Activated effector memory CD4-positive, alpha-beta T cell treated with anti-CD3 and anti-CD28 coated beads, Interleukin-2, amount 50 U/mL, for 16 hours (primary cell): ENCODE results near the gene UBE2D1.

Source experiments
- DNase-seq: peaks from one replicate; pipeline ENCODE4 v3.0.0-alpha.2; 2020

The UBE2D1 gene

DNA sequence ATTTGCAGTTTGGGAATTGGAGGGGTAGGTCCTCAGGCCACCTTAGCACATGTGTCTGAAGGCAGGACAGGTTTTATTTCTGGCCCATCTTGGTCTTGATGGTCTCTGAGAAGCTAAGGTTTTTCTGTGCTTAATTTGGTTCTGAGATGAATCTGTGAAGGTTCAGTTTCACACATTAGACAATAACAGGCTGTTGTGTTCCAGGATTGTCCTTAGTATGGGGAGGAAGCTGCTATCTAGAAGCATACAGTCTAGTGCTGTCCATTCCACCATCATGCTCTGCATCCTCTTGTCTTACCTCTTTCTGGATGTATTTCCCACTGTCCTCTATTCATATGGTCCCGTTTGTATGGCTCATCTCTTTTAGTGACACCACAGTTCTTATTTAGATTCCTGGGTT, 7.1 kb downstream of the UBE2D1 start:
- DNase-seq, result no peak

DNA sequence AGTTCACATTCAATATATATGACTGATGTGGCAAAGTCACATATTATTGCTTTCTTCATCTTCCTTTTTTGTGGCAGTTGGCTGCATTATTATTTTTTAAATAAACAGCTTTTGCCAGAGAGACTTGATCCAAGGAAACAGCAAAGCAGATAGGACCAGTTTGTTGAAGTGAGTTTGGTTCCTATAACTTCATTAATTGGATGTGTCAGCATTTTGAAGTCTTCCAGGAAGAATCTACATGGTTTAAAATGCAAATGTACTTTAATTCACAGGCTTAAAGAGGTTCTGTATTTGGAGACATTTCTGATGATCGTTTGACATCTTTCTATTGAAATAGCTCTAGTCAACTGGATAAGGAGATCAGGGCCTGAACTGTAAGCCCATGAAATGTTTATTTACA, 13.2 kb downstream of the UBE2D1 start:
- no peak for DNase-seq

DNA sequence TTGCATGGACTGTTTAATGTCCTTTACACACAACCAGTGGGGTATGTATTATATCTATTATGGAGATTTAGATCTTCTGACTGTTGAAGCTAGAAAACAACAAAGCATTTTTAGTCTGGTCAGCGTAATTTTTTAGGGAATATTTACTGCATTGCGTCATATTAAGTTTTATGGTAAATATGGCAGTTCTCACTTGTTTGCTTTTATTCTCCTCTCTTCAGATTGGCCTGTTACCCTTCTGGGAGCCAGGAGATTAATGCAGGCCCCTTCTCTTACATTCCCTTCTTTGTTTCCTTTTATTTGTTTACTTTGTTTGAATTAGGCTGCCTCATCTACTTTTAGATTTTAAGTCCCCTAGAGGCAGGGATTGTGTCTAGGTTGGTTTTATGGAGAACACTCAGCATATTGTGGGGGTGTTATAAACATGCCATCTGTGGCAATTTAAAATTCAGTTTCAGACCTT, 13.8 kb downstream of the UBE2D1 start:
- DNase-seq, result no peak

DNA sequence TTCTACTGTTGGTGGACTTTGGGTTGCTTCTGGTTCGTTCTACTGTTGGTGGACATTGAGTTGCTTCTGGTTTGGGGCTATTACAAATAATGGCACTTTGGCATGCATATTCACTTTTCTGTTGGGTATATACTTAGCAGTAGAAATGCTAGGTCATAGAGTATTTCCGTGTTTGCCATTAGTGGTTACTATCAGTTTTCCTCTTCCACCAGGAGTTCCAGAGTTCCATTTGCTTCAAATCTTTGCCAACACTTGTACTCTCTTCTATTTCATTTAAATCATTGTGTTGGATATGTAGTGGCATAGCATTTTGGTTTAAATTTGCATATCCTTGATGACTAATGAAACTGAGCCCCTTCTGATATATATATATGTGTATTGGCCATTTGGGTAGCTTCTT, 15.2 kb downstream of the UBE2D1 start:
- DNase-seq, result no peak

DNA sequence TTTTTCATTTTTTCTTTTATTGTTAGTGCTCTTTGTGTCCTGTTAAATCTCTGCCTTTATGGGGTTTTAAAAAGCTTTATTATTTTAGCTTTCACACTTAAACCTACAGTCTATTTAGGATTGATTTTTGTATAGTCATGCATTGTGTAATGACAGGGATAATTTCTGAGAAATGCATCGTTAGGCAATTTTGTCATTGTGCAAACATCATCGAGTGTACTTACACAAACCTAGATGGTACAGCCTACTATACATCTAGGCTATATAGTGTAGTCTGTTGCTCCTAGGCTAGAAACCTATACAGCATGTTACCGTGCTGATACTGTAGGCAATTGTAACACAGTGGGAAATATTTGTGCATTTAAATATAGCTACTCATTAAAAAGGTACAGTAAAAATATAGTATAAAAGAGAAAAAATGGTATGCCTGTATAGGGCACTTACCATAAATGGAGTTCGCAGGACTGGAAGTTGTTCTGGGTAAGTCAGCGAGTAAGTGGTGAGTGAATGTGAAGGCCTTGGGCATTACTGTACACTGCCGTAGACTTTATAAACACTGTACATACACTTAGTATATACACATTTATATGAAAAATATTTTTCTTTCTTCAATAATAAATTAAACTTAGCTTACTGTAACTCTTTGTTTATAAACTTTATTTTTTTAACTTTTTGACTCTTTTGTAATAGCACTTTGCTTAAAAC, 16.0 kb downstream of the UBE2D1 start:
- no peak for DNase-seq

DNA sequence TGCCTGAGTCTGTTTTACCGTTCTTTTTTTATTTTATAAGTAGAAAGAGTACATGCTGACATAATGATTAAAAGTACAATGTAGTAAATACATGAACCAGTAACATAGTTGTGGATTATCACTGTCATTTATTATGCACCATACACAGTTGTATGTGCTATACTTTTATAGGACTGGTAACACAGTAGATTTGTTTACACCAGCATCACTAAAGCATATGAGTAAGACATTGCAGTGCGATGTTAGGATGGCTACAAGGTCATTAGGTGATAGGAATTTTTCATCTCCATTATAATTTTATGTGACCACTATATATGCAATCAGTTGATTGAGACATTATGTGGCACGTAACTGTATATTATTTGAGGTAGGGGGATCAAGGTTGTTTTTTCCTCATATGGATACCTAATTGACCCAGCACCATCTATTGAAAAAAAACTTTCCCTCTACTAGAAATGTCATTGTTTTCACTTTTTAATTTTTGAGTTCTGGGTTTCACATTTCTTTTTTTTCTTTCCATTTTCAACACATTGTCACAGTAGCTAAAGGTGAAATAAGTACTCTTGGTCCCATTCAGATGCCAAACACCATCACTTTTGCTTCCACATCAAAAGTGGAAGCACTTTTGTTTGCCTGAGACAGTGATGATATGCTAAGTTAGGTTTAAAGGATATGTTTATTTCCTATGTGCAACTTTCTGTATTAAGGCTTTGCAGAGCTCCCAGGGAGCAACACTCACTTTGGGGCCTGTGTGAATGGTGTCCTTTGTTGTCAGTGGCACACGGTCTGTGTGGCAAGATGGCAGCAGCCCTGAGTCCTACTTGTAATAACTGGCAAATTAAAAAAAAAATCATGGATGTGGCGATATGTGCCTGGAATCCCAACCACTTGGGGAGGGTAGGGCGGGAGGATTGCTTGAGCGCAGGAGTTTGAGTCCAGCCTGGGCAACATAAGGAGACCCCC, 17.1 kb downstream of the UBE2D1 start:
- no peak for DNase-seq

DNA sequence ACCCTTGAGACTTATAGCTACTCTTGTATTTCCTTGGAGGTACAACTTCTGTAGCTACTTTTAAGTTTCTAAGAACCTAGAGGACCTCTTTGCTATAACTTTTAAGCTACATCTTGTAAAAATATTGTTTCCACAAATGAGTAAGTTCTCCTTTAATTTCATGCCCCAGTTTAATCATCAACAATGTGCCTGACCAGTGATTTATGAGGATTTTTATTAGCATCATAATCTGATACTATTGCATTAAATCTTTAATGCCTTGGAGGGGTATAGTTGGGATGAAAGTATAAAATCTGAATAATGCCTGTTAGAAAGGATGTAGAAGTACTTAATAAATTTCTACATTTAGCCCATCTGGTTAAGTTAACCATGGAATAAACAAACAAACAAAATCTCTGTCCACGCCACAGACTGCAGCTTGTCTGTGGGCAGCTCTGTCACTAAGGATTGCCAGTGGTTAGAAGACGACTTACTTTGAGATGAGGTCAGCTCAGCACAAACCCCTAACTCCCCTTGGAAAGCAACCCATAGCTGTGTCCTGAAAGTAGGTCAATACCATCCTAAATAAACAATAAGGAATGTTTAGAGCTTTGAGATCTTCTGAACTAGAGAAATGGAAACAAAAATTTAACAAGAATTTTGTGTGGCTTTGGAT, 18.3 kb downstream of the UBE2D1 start:
- DNase-seq, result no peak

DNA sequence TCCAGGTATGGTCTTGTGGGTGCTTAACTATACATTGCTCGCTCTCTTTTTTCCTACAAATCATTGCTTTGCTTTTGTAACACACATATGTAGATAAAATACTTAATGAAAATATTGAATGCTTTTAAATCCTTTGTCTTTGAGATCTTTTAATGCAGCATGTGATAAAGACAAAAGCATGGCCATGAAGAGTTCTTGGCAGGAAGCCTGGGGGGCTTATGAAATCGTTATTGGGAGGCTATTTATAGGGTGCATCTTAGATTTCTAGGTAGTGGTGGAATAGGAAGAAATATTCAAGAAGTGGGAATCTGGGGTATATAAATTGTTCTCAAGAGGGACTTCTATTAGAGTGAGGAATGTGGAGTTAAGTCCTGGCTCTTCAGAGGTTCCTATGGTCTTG, 21.9 kb downstream of the UBE2D1 start:
- DNase-seq, result no peak

DNA sequence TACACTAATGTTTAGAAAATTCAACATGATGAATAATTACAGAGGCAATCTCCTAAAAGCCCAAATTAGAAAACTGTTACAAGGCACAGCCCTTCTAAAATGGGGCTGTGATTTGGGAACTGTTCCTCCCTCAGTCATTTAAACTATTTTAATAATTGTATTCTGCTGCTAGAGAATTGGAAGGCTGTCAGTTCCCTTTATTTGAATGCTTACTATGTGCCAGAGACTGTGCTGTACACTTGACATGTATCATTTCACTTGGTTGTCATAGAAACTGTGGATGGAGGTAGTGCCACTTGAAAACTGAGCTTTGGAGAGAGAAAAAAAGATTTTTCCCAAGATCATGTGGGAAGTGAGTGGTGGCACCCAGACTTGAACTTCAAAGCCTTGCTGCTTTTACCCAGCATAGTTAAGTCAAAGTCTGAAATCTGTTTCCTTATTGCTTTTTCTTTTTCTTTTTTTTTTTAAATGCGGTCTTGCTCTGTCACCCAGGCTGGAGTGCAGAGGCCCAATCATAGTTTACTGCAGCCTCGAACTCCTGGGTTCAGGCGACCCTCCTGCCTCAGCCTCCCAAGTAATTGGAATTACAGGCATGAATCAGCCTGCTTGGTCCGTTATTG, 23.6 kb downstream of the UBE2D1 start:
- no peak for DNase-seq

DNA sequence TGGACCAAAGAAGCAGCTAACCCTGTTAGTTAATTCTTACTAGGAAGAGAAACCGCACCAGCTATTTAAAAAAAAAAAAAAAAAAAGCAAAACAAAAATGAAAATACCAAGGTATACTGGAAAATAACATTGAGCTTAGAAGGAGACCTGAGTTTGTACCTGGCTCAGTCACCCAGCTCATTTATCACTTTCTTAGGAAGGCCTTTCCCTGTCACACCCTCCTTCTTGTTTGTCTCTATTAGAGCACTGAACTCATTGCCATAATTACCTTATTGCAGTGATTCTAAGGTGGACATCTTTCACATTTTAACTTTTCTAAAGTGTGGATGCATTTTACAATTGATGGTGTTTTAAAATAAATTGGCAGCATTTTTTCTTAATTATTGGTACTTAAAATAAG, 24.1 kb downstream of the UBE2D1 start:
- DNase-seq, result no peak

DNA sequence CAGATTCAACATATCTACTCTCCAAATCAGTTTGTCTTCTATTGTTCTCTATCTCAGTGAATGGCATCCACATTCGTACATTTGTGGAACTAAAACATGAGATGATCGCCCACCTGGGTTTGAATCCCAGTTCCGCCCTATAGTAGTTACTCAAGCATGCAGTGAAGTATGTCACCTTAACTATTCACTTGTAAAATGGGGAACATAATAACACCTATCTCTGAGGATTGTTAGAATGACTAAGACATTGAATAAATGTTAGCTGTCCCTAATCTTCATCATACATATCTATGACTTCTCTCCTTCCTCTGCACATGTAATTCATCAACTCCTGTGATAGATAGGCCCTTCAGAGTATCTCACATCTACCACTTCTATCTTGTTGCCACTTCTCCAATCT, 24.7 kb downstream of the UBE2D1 start:
- DNase-seq, result no peak

DNA sequence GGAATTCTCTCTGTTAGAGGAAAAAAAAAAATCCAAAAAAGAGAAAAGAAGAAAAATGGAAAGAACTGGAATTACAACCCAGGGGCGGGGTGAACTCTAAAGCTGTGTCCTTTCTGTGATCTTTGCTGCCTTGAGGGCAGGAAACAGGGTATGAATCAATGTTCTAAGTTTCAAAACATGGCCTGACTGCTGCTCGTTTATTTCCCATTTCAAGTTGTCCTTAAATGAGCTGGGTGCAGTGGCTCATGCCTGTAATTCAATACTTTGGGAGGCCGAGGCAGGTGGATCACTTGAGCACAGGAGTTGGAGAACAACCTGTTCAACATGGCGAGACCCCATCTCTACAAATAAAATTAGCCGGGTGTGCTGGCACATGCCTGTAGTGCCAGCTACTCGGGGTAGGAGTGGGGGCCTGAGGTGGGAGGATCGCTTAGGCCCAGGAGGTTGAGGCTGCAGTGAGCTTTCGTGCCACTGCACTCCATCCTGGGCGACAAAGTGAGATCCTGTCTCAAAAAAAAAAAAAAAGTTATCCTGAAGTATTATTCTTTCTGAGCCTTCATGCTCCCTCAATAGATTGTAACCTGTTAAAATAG, 25.7 kb downstream of the UBE2D1 start:
- no peak for DNase-seq

DNA sequence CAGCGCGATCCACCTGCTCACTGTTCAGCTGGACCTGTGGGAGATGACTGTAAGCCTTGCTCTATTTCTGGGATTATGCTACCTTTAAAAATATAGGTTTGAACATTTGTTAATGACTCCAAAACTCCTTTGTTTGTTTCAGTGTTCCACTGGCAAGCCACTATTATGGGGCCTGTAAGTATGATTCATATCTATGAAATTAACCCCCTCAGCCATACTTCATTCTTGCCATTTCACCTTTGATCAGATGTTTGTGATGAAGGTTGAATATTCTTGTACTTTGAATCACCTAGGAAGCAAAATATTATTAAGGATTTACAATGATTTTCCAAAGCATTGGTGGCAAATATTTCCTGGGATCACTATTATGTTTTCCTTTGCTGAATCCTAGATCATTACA, 26.5 kb downstream of the UBE2D1 start:
- no peak for DNase-seq

DNA sequence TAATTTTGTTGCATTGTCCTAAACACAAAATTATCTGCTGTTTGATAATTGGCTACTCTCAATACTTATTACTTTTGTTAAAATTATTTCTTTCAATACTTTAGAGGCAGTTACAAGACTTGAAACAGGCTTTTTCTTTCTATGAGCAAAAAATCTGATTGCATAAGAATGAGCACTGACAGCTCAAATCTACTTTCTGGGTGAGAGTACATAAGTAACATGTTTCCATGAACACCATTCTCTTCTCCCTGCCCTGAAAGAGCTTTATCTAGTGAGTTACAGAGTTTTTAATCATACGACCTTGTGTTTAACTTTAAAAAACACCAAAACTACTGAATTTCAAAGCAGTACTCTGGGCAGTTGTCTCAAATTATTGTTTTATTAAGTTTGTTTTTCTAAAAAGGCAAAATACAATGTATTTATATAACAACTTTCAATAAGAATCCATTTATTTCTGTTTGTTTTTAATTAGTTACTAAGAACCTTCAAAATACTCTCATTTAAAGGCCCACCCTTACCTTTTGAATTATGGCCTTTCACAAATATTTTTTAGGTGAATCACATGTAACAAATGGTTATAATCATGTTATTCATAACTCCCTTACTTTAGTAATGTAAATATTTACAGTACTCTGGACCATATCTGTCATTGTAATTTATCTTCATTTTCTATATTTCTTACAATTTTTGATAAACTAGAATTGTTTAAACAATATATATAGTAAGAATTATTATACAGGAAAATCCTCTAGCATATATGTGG, 27.4 kb downstream of the UBE2D1 start:
- no peak for DNase-seq

DNA sequence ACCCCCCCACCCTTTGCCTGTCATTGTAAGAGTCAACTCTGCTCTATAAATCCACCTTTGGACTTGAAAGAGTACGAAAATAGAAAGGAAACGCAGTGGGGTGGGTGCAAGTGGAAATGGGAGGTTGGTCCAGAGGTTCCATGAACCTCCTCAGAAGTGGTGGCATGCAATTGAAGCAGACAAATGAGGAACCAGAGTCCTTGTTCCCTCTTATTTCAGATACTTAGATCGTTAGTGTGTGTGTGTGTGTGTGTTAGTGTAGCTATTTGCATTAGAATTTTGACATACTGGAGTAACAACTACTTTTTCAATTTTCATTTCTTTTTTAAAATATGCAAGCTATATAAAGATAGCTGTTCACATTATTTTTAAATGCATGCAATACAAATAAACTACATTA, 32.3 kb downstream of the UBE2D1 start:
- no peak for DNase-seq

DNA sequence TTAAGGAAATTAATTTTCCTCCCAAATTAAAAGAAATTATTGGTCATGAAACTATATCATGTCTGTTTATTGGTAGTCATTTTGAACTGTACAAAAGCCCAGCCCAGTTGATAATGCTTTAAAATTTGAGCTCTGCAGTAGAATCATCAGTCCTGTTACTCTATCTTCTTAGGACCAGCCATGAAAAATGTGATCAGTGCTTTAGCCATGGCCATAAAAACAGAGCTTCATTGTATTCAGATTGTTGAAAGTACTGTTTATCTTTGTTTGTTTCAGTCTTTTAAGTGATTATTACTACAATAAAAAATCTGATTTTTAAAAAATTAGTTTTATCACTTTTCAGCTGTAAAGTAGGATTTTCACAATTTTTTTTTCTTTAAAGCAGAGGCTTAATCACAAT, 36.7 kb downstream of the UBE2D1 start:
- no peak for DNase-seq

DNA sequence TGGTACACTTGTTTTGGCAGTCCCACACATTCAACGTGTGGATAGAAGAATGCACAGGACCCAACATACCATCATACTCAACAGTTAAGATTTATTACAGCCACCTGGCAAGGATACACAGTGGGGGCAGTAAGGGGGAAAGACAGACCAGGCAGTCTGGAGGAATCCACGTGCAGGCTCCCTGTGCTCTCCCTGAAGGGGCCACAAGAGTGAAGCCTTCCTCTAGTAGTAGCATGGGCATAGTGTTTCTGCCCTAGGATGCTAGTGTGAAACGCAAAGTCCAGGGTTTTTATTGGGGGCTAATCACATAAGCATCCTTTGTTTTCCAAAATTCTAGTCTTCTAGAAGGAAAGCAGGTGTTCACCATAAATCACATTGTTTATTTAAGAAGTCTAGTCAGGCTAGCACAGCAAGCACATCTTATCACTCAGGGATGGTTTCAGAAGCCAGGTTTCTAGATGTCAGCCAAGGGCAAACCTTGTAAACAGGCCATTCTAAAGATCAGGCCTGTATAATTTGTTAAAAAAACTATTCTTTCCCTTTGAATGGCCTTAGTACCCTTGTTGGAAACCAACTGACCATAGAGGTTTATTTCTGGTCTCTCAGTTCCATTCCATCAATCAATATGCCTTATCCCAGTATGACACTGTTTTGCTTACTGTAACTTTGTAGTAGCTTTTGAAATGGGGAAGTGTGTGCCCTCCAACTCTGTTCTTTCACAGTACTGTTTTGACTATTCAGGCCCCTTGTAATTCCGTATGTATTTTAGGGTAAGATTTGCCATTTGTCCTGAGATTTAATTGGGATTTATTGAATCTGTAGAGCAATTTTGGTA, 38.0 kb downstream of the UBE2D1 start:
- DNase-seq, result no peak

DNA sequence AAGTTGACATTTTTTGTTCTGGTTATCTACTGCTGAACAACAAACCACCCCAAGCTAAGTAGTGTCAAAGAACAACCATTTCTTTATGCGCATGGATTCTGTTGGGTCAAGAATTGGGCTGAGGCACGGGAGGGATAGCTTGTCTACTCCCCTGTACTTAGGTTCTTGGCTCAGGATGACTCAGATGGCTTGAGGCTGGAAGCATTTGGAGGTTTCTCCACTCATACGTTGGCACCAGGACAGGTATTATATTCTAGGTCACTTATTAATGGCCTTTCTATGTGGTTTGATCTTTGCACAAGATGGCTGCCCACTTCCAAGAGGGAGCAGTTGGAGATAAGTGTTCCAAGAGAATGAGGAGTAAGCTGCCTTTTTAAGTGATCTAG, 38.6 kb downstream of the UBE2D1 start:
- DNase-seq, result no peak

DNA sequence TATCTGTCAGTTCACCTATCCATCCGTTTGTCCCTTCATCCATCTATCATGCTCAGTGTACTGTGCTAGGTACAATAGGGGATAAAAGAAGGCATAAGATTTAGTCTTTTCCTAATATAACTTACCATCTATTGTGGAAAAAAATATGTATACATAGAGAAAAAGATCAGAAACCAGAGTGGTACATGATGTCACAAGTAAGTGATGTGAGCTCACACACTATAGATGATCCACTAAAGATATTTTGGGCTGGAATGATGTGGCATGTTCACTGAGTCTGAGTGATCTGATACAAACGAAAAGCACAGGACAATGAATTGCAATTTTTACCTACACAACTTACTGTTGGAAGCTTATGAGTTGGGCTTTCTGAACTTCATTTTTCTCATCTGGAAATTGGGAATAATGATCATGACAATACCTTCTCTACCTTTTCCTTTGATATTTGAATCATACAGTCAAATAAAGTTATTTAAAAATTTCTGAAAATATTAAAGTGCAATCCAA, 47.7 kb downstream of the UBE2D1 start:
- no peak for DNase-seq

DNA sequence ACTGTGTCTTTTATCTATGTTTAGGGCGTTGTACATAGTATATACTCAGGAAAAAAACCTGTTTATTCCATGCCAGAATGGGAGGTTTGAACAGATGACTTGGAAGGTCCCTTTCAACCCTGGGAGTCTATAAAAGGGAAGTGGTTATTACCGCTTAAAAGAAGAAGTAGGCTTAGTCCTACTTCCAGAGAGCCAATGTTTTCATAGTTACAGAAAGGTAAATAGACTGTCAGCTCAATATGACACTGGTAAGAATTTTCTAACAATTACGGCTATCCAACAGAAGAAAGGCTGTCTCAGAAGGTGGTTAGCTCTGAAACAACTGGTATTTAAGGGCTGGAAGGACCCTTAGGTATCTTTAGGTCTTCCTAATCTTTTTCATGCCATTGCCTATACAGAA, 49.3 kb downstream of the UBE2D1 start:
- no peak for DNase-seq

DNA sequence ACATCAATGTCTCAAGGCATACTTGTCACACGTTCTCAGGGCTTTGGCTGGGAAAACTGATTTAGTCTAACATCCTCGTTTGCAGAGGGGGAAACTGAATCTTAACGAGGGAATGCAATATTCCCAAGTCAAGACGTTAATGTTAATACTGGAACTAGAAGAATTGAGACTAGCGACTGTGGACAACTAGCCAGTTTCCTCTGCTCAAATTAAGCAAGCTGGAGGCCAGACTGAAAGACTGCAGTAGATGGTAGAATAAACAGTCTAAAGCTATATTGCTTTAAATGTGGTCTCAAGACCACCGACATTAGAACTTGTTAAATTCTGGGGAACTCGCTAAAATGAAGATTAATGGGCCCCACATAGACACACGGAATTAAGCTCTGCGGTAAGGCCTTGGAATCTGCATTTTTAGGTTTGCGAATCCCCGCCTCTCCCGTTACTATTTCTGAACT, 49.8 kb downstream of the UBE2D1 start:
- DNase-seq, result no peak
